GM23338 (cell line): ENCODE data around the gene TBC1D2B. TPM values are rescaled to one million over a fixed set of nuclear protein-coding genes. Genes with fewer than 3 reads are reported as not detected.

ENCODE experiments used
- ATAC-seq: fragments of 200-7000 bp; cut with Tn5 transposase; 3 replicates; pipeline ENCODE4 v1.9.1; 2020
- DNase-seq: peaks from one replicate; pipeline ENCODE4 v3.0.0-alpha.2; 2015; ENCODE audit warnings: low spot score
- H2AFZ ChIP-seq: fragments of 200-600 bp; sonication (generic); 2 replicates; pipeline ENCODE4 v1.8.0; 2016; ENCODE audit warnings: antibody characterized with exemption, mild to moderate bottlenecking, moderate library complexity
- H3F3A ChIP-seq: fragments of 200-600 bp; sonication (generic); replicated peaks from 2 replicates; pipeline ENCODE4 v1.8.0; 2017; ENCODE audit warnings: antibody characterized with exemption, mixed run types, low read depth
- H3K27ac ChIP-seq: fragments of 200-600 bp; sonication (generic); 2 replicates; pipeline ENCODE4 v1.6.1; 2016; ENCODE audit warnings: low read depth
- H3K27me3 ChIP-seq: fragments of 200-600 bp; sonication (generic); 2 replicates; pipeline ENCODE4 v1.8.0; 2016; ENCODE audit warnings: mild to moderate bottlenecking, mixed run types, moderate library complexity; ENCODE audit not compliant: insufficient read depth
- H3K36me3 ChIP-seq: fragments of 200-600 bp; sonication (generic); 2 replicates; pipeline ENCODE4 v1.8.0; 2016; ENCODE audit warnings: mild to moderate bottlenecking; ENCODE audit not compliant: insufficient read depth
- H3K4me1 ChIP-seq: fragments of 200-600 bp; sonication (generic); 2 replicates; pipeline ENCODE4 v1.8.0; 2016; ENCODE audit warnings: mild to moderate bottlenecking, moderate library complexity; ENCODE audit not compliant: insufficient read depth
- H3K4me2 ChIP-seq: fragments of 200-600 bp; sonication (generic); 2 replicates; pipeline ENCODE4 v1.7.1; 2017; ENCODE audit warnings: mixed run types
- H3K4me3 ChIP-seq: fragments of 200-600 bp; sonication (generic); 2 replicates; pipeline ENCODE4 v1.6.1; 2016; ENCODE audit warnings: mixed run types
- H3K79me2 ChIP-seq: fragments of 200-600 bp; sonication (generic); replicated peaks from 2 replicates; pipeline ENCODE4 v1.8.0; 2017; ENCODE audit warnings: mild to moderate bottlenecking; ENCODE audit not compliant: insufficient read depth
- H3K9me2 ChIP-seq: fragments of 200-600 bp; sonication (generic); 2 replicates; pipeline ENCODE4 v1.8.0; 2017; ENCODE audit not compliant: insufficient read depth
- H4K20me1 ChIP-seq: fragments of 200-600 bp; sonication (generic); replicated peaks from 2 replicates; pipeline ENCODE4 v1.8.0; 2017; ENCODE audit warnings: mild to moderate bottlenecking; ENCODE audit not compliant: insufficient read depth
- H3K27ac Mint-ChIP-seq: 2 replicates; pipeline ENCODE4 v1.8.0; 2020; ENCODE audit warnings: inconsistent platforms, mild to moderate bottlenecking, moderate library complexity, mixed read lengths
- H3K27me3 Mint-ChIP-seq: 3 replicates; pipeline ENCODE4 v1.8.0; 2022; ENCODE audit warnings: low read depth, mild to moderate bottlenecking, moderate library complexity, mixed read lengths, inconsistent platforms; ENCODE audit not compliant: insufficient read depth, poor library complexity
- H3K36me3 Mint-ChIP-seq: 3 replicates; pipeline ENCODE4 v1.8.0; 2021; ENCODE audit warnings: low read depth, mild to moderate bottlenecking, inconsistent platforms, moderate library complexity, mixed read lengths
- H3K4me1 Mint-ChIP-seq: 3 replicates; pipeline ENCODE4 v1.8.0; 2020; ENCODE audit warnings: mild to moderate bottlenecking, inconsistent platforms, mixed read lengths
- H3K4me3 Mint-ChIP-seq: 3 replicates; pipeline ENCODE4 v1.8.0; 2021; ENCODE audit warnings: moderate library complexity, mild to moderate bottlenecking, inconsistent platforms, mixed read lengths
- H3K9me3 Mint-ChIP-seq: 3 replicates; pipeline ENCODE4 v1.8.0; 2020; ENCODE audit warnings: moderate library complexity, mild to moderate bottlenecking, inconsistent platforms, mixed read lengths
- CREB1 ChIP-seq: fragments of 250-450 bp; sonication (Bioruptor Pico); IDR thresholded peaks from 2 replicates; pipeline ENCODE4 v1.5.0; 2020; ENCODE audit warnings: low read depth, mild to moderate bottlenecking, moderate library complexity
- CTCF ChIP-seq, 2 experiments: fragments of 200-600 bp in 1 of 2; sonication (generic) in 1 of 2; conservative IDR thresholded peaks; 2 replicates each; pipeline versions ENCODE4 v1.5.1 to v1.6.1; 2016 to 2017; ENCODE audit warnings: antibody characterized with exemption in 2 of 2, low read depth in 2 of 2, mild to moderate bottlenecking in 2 of 2, moderate library complexity in 1 of 2
- EZH2 ChIP-seq: fragments of 200-600 bp; sonication (generic); IDR thresholded peaks from one replicate; pipeline ENCODE4 v1.8.0; 2017; ENCODE audit warnings: antibody characterized with exemption, mild to moderate bottlenecking, low read depth; ENCODE audit not compliant: unreplicated experiment
- EZH2phosphoT487 ChIP-seq: fragments of 200-600 bp; sonication (generic); IDR thresholded peaks from one replicate; pipeline ENCODE4 v1.8.1; 2018; ENCODE audit warnings: antibody characterized with exemption; ENCODE audit not compliant: unreplicated experiment
- JUNB ChIP-seq: IDR thresholded peaks from one replicate; pipeline ENCODE4 v1.6.1; 2016; ENCODE audit warnings: antibody characterized with exemption; ENCODE audit not compliant: unreplicated experiment
- NANOG ChIP-seq: IDR thresholded peaks from 2 replicates; pipeline ENCODE4 v1.6.1; 2016; ENCODE audit warnings: antibody characterized with exemption, borderline replicate concordance
- POLR2AphosphoS5 ChIP-seq: IDR thresholded peaks from 2 replicates; pipeline ENCODE4 v1.6.1; 2016; ENCODE audit warnings: antibody characterized with exemption, low read depth
- STAT1 ChIP-seq: IDR thresholded peaks from one replicate; pipeline ENCODE4 v1.6.1; 2016; ENCODE audit warnings: antibody characterized with exemption; ENCODE audit not compliant: unreplicated experiment
- ZNF114 ChIP-seq: fragments of 250-450 bp; sonication (Bioruptor Pico); IDR thresholded peaks from 2 replicates; pipeline ENCODE4 v1.5.0; 2020; ENCODE audit warnings: mild to moderate bottlenecking, moderate library complexity
- ZNF331 ChIP-seq: fragments of 250-450 bp; sonication (Bioruptor Pico); IDR thresholded peaks from 2 replicates; pipeline ENCODE4 v1.5.0; 2020; ENCODE audit warnings: low read depth, mild to moderate bottlenecking, moderate library complexity
- ZNF462 ChIP-seq: fragments of 250-450 bp; sonication (Bioruptor Pico); IDR thresholded peaks from 2 replicates; pipeline ENCODE4 v1.5.0; 2020; ENCODE audit warnings: mild to moderate bottlenecking, moderate library complexity
- polyA plus RNA-seq: library from polyadenylated mRNA; unstranded; fragments of >200 nt; fragmentation: Nextera tagmentation; extraction: Ambion mirVana; gene quantifications from 2 replicates; pipeline ENCODE4 v1.2.1, GENCODE V29; 2016
- total RNA-seq: library from RNA; depleted of rRNA; stranded (reverse); fragments of >200 nt; shearing (Covaris generic); gene quantifications from 2 replicates; pipeline ENCODE4 v1.2.3, GENCODE V29; 2014
- TF ChIP-seq, protein P1 (sequence below): IDR thresholded peaks from 2 replicates; pipeline ENCODE4 v1.6.1; 2016; ENCODE audit warnings: antibody characterized with exemption
- TF ChIP-seq, protein P2 (sequence below): IDR thresholded peaks from one replicate; pipeline ENCODE4 v1.6.1; 2018; ENCODE audit warnings: antibody characterized with exemption; ENCODE audit not compliant: unreplicated experiment

The TBC1D2B gene
- total and polyA plus RNA-seq, 2 experiments from 2014 or later = 3.6 to 17.8 TPM

DNA sequence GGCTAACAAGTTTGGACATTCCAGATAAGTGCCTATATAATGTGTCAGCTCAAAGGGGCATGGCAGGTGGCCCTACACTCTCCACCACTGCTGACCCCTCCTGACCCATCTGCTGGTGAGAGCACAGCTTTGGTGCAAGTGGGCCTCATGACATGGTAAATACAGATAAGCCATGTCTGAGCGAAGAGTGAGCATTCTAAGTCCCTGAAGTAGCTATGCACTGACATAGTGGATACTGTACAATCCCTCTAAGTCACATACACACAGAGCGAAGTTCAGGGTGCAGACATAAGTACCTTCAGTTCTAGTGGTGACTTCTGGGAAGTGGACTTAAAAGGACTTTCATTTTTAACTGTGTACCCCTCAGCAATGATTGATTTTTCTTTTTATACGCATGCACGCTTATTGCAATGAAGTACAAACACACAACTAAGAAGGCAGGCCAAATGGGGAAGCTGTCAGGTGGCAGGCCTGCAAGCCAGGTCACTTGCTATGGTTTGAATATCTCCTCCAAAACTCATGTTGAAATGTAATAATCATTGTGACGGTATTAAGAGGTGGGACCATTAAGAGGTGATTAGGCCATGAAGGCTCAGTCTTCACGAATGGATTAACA, 41.5 kb downstream of the TBC1D2B start:
- Mint-ChIP-seq H3K27ac (no peak overlapping the region), H3K4me3 (no peak overlapping the region), H3K4me1 (peaks cover 14% of the 10 kb centered on the region), H3K36me3 (no peaks in the 10 kb centered on the region), H3K9me3 (no peaks in the 10 kb centered on the region), H3K27me3 (peaks cover 2% of the 10 kb centered on the region)
- Histone ChIP-seq H4K20me1 (no peaks in the 10 kb centered on the region), H3K4me2 (no peak overlapping the region), H3K27me3 (no peaks in the 10 kb centered on the region), H2AFZ (no peak overlapping the region), H3K27ac (no peak overlapping the region), H3K36me3 (no peaks in the 10 kb centered on the region), H3F3A (no peaks in the 10 kb centered on the region), H3K4me3 (no peak overlapping the region), H3K4me1 (no peaks in the 10 kb centered on the region), H3K9me2 (no peaks in the 10 kb centered on the region), H3K79me2 (no peaks in the 10 kb centered on the region)
- DNase-seq = no peak
- ATAC-seq = no peak
- TF ChIP-seq CTCF (conservative IDR thresholded peaks at IDR 0.05; ENCODE audit: low read depth in 2 of 2) (no peak), EZH2 (no peak), JUNB (no peak), NANOG (no peak), ZNF331 (CRISPR knock-in tag) (no peak), CREB1 (CRISPR knock-in tag) (no peak), EZH2phosphoT487 (no peak), POLR2AphosphoS5 (no peak), ZNF114 (CRISPR knock-in tag) (no peak), ZNF462 (no peak), STAT1 (no peak)
- TF ChIP-seq, protein P1, sequence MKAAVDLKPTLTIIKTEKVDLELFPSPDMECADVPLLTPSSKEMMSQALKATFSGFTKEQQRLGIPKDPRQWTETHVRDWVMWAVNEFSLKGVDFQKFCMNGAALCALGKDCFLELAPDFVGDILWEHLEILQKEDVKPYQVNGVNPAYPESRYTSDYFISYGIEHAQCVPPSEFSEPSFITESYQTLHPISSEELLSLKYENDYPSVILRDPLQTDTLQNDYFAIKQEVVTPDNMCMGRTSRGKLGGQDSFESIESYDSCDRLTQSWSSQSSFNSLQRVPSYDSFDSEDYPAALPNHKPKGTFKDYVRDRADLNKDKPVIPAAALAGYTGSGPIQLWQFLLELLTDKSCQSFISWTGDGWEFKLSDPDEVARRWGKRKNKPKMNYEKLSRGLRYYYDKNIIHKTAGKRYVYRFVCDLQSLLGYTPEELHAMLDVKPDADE = no peak
- TF ChIP-seq, protein P2, sequence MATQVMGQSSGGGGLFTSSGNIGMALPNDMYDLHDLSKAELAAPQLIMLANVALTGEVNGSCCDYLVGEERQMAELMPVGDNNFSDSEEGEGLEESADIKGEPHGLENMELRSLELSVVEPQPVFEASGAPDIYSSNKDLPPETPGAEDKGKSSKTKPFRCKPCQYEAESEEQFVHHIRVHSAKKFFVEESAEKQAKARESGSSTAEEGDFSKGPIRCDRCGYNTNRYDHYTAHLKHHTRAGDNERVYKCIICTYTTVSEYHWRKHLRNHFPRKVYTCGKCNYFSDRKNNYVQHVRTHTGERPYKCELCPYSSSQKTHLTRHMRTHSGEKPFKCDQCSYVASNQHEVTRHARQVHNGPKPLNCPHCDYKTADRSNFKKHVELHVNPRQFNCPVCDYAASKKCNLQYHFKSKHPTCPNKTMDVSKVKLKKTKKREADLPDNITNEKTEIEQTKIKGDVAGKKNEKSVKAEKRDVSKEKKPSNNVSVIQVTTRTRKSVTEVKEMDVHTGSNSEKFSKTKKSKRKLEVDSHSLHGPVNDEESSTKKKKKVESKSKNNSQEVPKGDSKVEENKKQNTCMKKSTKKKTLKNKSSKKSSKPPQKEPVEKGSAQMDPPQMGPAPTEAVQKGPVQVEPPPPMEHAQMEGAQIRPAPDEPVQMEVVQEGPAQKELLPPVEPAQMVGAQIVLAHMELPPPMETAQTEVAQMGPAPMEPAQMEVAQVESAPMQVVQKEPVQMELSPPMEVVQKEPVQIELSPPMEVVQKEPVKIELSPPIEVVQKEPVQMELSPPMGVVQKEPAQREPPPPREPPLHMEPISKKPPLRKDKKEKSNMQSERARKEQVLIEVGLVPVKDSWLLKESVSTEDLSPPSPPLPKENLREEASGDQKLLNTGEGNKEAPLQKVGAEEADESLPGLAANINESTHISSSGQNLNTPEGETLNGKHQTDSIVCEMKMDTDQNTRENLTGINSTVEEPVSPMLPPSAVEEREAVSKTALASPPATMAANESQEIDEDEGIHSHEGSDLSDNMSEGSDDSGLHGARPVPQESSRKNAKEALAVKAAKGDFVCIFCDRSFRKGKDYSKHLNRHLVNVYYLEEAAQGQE = no peak
